Colonic mucosa (tissue), 4 donors: Measurements from ENCODE around the gene HHEX. TPM values are rescaled to one million over a fixed set of nuclear protein-coding genes. Genes with fewer than 3 reads are reported as not detected.

Experiments
- DNase-seq: peaks from one replicate; pipeline ENCODE4 v3.0.0-alpha.2; 2020
- H3K27ac ChIP-seq: fragments of 200-600 bp; one replicate; pipeline ENCODE4 v1.8.0; 2021
- H3K27me3 ChIP-seq: fragments of 200-600 bp; one replicate; pipeline ENCODE4 v1.8.0; 2021
- H3K36me3 ChIP-seq: fragments of 200-600 bp; one replicate; pipeline ENCODE4 v1.8.0; 2021
- H3K4me1 ChIP-seq: fragments of 200-600 bp; one replicate; pipeline ENCODE4 v1.8.0; 2021; ENCODE audit warnings: mild to moderate bottlenecking
- H3K4me3 ChIP-seq: fragments of 200-600 bp; one replicate; pipeline ENCODE4 v1.8.0; 2021
- H3K9ac ChIP-seq, 2 donors: one replicate each; pipeline ENCODE4 v1.7.0; 2013; ENCODE audit warnings: control low read depth in 2 of 2, low read depth in 2 of 2, low read length in 2 of 2
- H3K9me3 ChIP-seq: fragments of 200-600 bp; one replicate; pipeline ENCODE4 v1.8.0; 2021
- intact Hi-C: fragments of 100-400 bp; cut with DNase I; formaldehyde crosslinking; loops from one replicate; pipeline ENCODE4 v1.14.1; 2022
- total RNA-seq, 2 donors: library from RNA; stranded (reverse); fragmentation: NEBNext Ultra II Directional in 1 of 2; extraction: Animal tissue kit (Norgen Biotek cat#: 25700) in 1 of 2; gene quantifications; one replicate each; pipeline ENCODE4 v1.2.1, GENCODE V29; 2021
- TF ChIP-seq, protein P1 (sequence below): fragments of 200-600 bp; IDR thresholded peaks from one replicate; pipeline ENCODE4 v1.8.0; 2022; ENCODE audit warnings: antibody characterized with exemption, mild to moderate bottlenecking
- donor health status: healthy.
- donor health status: DM: no; HTN: no; CAD: no.
- donor health status: DM: no; HTN: no; CAD: no.

HHEX gene
- total RNA-seq, 2 donors from 2014 or later, result 2.1 to 7.1 TPM

DNA sequence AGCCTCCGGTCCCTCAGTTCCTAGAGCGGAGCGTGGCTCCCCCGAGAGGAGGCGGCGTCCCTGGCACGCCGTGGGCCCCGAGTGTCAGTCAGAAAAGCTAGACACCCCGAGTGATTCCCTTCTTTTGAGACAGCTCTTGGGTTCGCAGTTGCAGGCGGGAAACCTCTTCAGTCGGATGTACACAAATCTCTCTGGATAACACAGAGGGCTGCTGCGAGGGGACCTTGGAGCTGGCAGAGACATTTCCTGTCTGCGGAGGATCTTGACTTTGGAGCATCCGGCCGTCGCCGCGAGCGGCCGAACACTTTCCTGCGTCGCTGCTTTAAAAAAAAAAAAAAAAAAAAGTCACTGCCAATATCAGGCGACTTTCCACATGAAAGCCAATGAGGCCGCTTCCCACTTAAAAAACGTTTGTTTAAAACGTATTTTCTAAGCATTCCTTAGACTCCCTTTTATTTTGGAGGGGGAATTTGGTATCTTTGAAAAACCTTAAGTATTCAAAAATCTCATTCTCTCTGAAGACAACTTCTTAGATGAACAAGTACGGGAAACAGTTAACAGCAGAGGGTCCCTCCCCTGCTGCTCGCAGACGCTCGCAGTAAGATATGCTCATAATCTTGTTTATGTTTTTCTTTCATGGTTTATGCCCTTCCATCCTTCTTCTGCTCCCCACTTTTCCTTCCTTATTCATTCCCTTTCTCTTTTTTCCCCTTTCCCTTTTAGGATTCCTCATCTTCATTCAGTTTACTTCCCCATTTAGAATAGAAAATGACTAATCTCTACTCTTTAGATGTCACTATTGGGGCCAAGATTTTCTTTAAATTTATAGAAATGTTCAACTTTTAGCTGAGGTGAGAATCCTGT lies 10.0 kb downstream of the HHEX start:
- no peaks in the 10 kb centered on the region for H3K9me3 ChIP-seq
- peak; percentile 26 for DNase-seq
- H3K36me3 ChIP-seq, result no peaks in the 10 kb centered on the region
- H3K4me1 ChIP-seq, result no peaks in the 10 kb centered on the region
- intact Hi-C loops, result no loop called here
- no peak overlapping the region for H3K27ac ChIP-seq
- H3K27me3 ChIP-seq, result no peaks in the 10 kb centered on the region
- peak overlapping the region; percentile 26 to 66 for H3K9ac ChIP-seq
- H3K4me3 ChIP-seq, result peak overlapping the region; percentile 30
- TF ChIP-seq, protein P1, sequence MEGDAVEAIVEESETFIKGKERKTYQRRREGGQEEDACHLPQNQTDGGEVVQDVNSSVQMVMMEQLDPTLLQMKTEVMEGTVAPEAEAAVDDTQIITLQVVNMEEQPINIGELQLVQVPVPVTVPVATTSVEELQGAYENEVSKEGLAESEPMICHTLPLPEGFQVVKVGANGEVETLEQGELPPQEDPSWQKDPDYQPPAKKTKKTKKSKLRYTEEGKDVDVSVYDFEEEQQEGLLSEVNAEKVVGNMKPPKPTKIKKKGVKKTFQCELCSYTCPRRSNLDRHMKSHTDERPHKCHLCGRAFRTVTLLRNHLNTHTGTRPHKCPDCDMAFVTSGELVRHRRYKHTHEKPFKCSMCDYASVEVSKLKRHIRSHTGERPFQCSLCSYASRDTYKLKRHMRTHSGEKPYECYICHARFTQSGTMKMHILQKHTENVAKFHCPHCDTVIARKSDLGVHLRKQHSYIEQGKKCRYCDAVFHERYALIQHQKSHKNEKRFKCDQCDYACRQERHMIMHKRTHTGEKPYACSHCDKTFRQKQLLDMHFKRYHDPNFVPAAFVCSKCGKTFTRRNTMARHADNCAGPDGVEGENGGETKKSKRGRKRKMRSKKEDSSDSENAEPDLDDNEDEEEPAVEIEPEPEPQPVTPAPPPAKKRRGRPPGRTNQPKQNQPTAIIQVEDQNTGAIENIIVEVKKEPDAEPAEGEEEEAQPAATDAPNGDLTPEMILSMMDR, result no peak

DNA sequence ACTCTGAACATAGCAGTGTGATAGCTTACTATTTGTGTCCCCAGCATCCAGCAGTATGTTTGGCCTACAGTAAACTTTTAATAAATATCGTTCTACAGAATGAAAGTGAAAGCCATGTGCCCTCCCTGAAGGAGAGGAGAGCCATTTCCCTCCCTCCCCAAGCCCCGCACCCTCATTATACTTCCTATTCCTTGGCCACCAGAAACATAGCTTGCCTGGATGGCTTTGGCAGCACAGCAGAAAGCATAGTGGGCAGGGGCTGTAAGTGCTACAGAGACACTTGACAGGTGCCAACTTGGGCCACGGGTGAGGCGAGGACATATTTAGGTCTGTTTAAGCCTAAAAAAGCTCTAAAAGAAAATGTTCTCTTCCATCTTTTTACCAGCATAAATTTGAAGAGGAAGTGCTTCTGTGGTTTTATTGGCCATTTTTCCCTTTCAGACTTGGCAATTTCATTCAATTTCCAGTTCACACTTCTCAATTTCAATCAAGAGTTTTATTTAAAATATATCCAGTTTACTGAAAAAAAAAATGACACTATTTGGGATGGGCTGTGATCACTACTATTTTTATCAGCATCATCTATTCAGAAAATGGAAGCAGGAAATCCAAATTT lies 12.7 kb downstream of the HHEX start:
- no peaks in the 10 kb centered on the region for H3K4me1 ChIP-seq
- no peak overlapping the region for H3K27ac ChIP-seq
- H3K9me3 ChIP-seq, result no peaks in the 10 kb centered on the region
- no peak for DNase-seq
- intact Hi-C loops, result no loop called here
- no peaks in the 10 kb centered on the region for H3K27me3 ChIP-seq
- H3K36me3 ChIP-seq, result no peaks in the 10 kb centered on the region
- TF ChIP-seq, protein P1, result no peak
- no peak overlapping the region for H3K4me3 ChIP-seq
- no peak overlapping the region for H3K9ac ChIP-seq

GRCh38 chr10:92712016-92712889 lies 22.5 kb downstream of the HHEX start:
- H3K9me3 ChIP-seq, result no peaks in the 10 kb centered on the region
- H3K27ac ChIP-seq, result no peak overlapping the region
- H3K4me3 ChIP-seq, result no peak overlapping the region
- no peaks in the 10 kb centered on the region for H3K27me3 ChIP-seq
- intact Hi-C loops, result no loop called here
- no peaks in the 10 kb centered on the region for H3K36me3 ChIP-seq
- no peak overlapping the region for H3K9ac ChIP-seq
- TF ChIP-seq, protein P1, result no peak
- no peaks in the 10 kb centered on the region for H3K4me1 ChIP-seq
- no peak for DNase-seq

GRCh38 chr10:92714152-92714845 lies 24.5 kb downstream of the HHEX start:
- H3K36me3 ChIP-seq, result no peaks in the 10 kb centered on the region
- H3K9ac ChIP-seq, result no peak overlapping the region
- intact Hi-C loops, result no loop called here
- no peak overlapping the region for H3K4me3 ChIP-seq
- TF ChIP-seq, protein P1, result no peak
- H3K9me3 ChIP-seq, result no peaks in the 10 kb centered on the region
- H3K27ac ChIP-seq, result no peak overlapping the region
- no peaks in the 10 kb centered on the region for H3K4me1 ChIP-seq
- DNase-seq, result no peak
- no peaks in the 10 kb centered on the region for H3K27me3 ChIP-seq

DNA sequence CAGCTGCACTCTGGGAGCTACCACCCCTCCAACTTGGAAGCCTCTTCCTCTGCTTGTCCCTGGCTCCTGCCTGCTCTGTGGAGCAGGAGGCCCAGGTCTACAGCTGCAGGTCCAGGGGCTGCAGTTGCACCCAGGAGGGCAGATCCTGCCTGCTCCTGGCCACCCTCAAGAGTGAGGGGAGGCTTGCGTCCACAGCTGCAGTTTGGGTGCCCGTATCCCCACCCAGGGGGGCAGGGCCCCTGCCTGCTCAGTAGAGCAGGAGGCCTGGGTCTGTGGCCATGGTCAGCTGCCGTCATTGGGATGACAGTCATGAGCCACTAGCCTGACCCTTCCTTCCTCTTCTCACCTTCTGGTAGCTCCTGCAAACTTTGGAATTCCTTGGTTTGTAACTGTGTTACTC lies 25.1 kb downstream of the HHEX start:
- Histone ChIP-seq H3K27ac (no peak overlapping the region), H3K9ac (no peak overlapping the region), H3K9me3 (no peaks in the 10 kb centered on the region), H3K4me3 (no peak overlapping the region), H3K27me3 (no peaks in the 10 kb centered on the region), H3K4me1 (no peaks in the 10 kb centered on the region), H3K36me3 (no peaks in the 10 kb centered on the region)
- TF ChIP-seq, protein P1, result no peak
- intact Hi-C loops, result no loop called here
- no peak for DNase-seq
